Ishikawa (cell line): ENCODE results near the gene NAA35.

Experiments
- FOXM1 ChIP-seq: IDR thresholded peaks from 2 replicates; pipeline ENCODE4 v1.6.1; 2012; ENCODE audit warnings: low read depth, borderline replicate concordance
- NFIC ChIP-seq: IDR thresholded peaks from 2 replicates; pipeline ENCODE4 v1.6.1; 2012
- TF ChIP-seq, protein P1 (sequence below): IDR thresholded peaks from 2 replicates; pipeline ENCODE4 v1.6.1; 2012

GRCh38 chr9:86045654-86046053 is 104.7 kb downstream of the NAA35 start:
- TF ChIP-seq, protein P1, sequence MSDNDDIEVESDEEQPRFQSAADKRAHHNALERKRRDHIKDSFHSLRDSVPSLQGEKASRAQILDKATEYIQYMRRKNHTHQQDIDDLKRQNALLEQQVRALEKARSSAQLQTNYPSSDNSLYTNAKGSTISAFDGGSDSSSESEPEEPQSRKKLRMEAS = no peak
- no peak for TF ChIP-seq FOXM1
- no peak for TF ChIP-seq NFIC
